Measurements from ENCODE around the gene TLR3.
"Not testable (repeated sequence)": the region's sequence is repeated elsewhere in the genome, so short reads cannot be mapped to it uniquely, and the experiment has no call there.

Gene TLR3

DNA sequence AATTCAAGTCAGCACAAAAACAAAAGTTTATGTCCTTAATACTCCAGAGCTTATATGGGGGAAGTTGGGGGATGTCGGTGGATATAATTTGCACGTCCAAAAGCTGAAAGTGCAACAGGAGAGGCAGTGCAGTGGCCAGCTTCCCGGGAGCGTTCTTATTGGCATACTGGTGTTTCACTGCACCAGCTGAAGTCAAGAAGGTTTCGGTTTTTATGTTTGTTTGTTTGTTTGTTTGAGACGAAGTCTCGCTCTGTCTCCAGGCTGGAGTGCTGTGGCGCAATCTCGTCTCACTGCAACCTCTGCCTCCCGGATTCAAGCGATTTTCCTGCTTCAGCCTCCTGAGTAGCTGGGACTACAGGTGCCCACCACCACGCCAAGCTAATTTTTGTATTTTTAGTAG, 28.6 kb upstream of the TLR3 start:
- 96% methylated on average over 9 of the region's 12 CpGs for WGBS (ENCODE audit: insufficient coverage)
- no peaks in the 10 kb centered on the region for H3K36me3 ChIP-seq (ENCODE audit: control insufficient read depth in 4 of 4, insufficient read depth in 4 of 4, low read length in 3 of 4)
- peaks cover 0 to 16% (median 12%) of the 10 kb centered on the region in 5 experiments for H3K27me3 ChIP-seq (replicated peaks in 2 of 5; ENCODE audit: control insufficient read depth in 4 of 5, insufficient read depth in 5 of 5, low read length in 4 of 5)
- no peak overlapping the region for H3K4me3 ChIP-seq (ENCODE audit: control insufficient read depth in 1 of 7, extremely low read depth in 1 of 7, insufficient read depth in 4 of 7, low read depth in 2 of 7, low read length in 6 of 7)
- ChIA-PET POLR2A (no interaction called here), CTCF (interaction anchor here (0.9 to 3.8 kb wide), 4 partner anchors 11 to 400 kb away, joined by 3 to 36 read pairs (median 6); no protein-coding TSS in a partner anchor)
- peaks cover 0 to 4% (median under 1%) of the 10 kb centered on the region in 5 experiments for H3K9me3 ChIP-seq (ENCODE audit: control extremely low read depth in 1 of 5, control insufficient read depth in 4 of 5, insufficient read depth in 2 of 5, low read depth in 1 of 5, low read length in 4 of 5)
- H3K4me1 ChIP-seq (ENCODE audit: control extremely low read depth in 1 of 4, control insufficient read depth in 4 of 4, insufficient read depth in 4 of 4, low read length in 3 of 4), result no peaks in the 10 kb centered on the region
- no peak for DNase-seq
- H3K27ac ChIP-seq (ENCODE audit: insufficient read depth in 1 of 2, low read depth in 1 of 2, low read length in 2 of 2, poor library complexity in 1 of 2, severe bottlenecking in 2 of 2), result no peak overlapping the region

GRCh38 chr4:186047501-186047900, 21.5 kb upstream of the TLR3 start:
- WGBS (ENCODE audit: insufficient coverage), result 89% methylated on average over 5 of the region's 5 CpGs

DNA sequence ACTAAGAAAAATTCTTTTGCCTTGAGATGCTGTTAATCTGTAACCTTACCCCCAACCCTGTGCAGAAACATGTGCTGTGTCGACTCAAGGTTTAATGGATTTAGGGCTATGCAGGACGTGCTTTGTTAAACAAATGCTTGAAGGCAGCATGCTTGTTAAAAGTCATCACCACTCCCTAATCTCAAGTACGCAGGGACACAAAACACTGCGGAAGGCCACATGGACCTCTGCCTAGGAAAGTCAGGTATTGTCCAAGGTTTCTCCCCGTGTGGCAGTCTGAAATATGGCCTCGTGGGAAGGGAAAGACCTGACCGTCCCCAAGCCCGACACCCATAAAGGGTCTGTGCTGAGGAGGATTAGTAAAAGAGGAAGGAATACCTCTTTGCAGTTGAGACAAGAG, 18.8 kb upstream of the TLR3 start:
- H3K4me1 ChIP-seq (ENCODE audit: control extremely low read depth in 1 of 4, control insufficient read depth in 4 of 4, insufficient read depth in 4 of 4, low read length in 3 of 4); H3K36me3 ChIP-seq (ENCODE audit: control insufficient read depth in 4 of 4, insufficient read depth in 4 of 4, low read length in 3 of 4); DNase-seq; H3K4me3 ChIP-seq (ENCODE audit: control insufficient read depth in 1 of 7, extremely low read depth in 1 of 7, insufficient read depth in 4 of 7, low read depth in 2 of 7, low read length in 6 of 7); POLR2A ChIA-PET; H3K27ac ChIP-seq (ENCODE audit: insufficient read depth in 1 of 2, low read depth in 1 of 2, low read length in 2 of 2, poor library complexity in 1 of 2, severe bottlenecking in 2 of 2); H3K27me3 ChIP-seq (replicated peaks in 2 of 5; ENCODE audit: control insufficient read depth in 4 of 5, insufficient read depth in 5 of 5, low read length in 4 of 5); CTCF ChIA-PET; H3K9me3 ChIP-seq (ENCODE audit: control extremely low read depth in 1 of 5, control insufficient read depth in 4 of 5, insufficient read depth in 2 of 5, low read depth in 1 of 5, low read length in 4 of 5): not testable (repeated sequence)
- WGBS (ENCODE audit: insufficient coverage), result 90% methylated on average over 5 of the region's 8 CpGs

More at GRCh38 chr4:186047501-186047900, 21.5 kb upstream of the TLR3 start:
- POLR2A ChIA-PET; H3K36me3 ChIP-seq (ENCODE audit: control insufficient read depth in 4 of 4, insufficient read depth in 4 of 4, low read length in 3 of 4); CTCF ChIA-PET; H3K27me3 ChIP-seq (replicated peaks in 2 of 5; ENCODE audit: control insufficient read depth in 4 of 5, insufficient read depth in 5 of 5, low read length in 4 of 5); H3K9me3 ChIP-seq (ENCODE audit: control extremely low read depth in 1 of 5, control insufficient read depth in 4 of 5, insufficient read depth in 2 of 5, low read depth in 1 of 5, low read length in 4 of 5); H3K4me3 ChIP-seq (ENCODE audit: control insufficient read depth in 1 of 7, extremely low read depth in 1 of 7, insufficient read depth in 4 of 7, low read depth in 2 of 7, low read length in 6 of 7); H3K4me1 ChIP-seq (ENCODE audit: control extremely low read depth in 1 of 4, control insufficient read depth in 4 of 4, insufficient read depth in 4 of 4, low read length in 3 of 4); H3K27ac ChIP-seq (ENCODE audit: insufficient read depth in 1 of 2, low read depth in 1 of 2, low read length in 2 of 2, poor library complexity in 1 of 2, severe bottlenecking in 2 of 2); DNase-seq: not testable (repeated sequence)

DNA sequence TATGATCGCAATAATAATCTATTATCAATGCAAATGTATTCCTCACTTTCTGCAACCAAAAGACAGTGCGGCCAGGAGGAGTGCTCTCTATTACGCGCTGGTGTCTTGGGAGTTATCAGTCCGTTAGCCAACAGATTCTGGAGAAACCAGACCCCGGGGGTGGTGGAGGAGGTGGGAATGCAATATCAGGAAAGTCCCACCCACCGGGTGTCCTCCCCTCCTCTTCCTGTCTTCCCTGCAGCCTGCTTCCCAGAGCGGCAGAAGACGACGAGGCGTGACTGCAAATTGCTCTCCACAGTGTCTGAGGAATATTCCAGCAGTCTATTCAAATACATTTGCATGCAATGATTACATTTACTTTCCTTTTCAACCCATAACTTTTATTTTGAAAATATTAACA, 17.9 kb upstream of the TLR3 start:
- ChIA-PET CTCF (no interaction called here), POLR2A (no interaction called here)
- DNase-seq, result no peak

GRCh38 chr4:186058253-186058979, 10.5 kb upstream of the TLR3 start:
- peaks cover 0 to 6% (median 3%) of the 10 kb centered on the region in 4 experiments for H3K4me1 ChIP-seq (ENCODE audit: control extremely low read depth in 1 of 4, control insufficient read depth in 4 of 4, insufficient read depth in 4 of 4, low read length in 3 of 4)
- no peaks in the 10 kb centered on the region for H3K36me3 ChIP-seq (ENCODE audit: control insufficient read depth in 4 of 4, insufficient read depth in 4 of 4, low read length in 3 of 4)
- DNase-seq, result peak in 2 of 3 donors; percentile 74 to 76
- peak overlapping the region in 1 of 7 experiments; percentile 4 for H3K4me3 ChIP-seq (ENCODE audit: control insufficient read depth in 1 of 7, extremely low read depth in 1 of 7, insufficient read depth in 4 of 7, low read depth in 2 of 7, low read length in 6 of 7)
- peaks cover 0 to 2% (median 0%) of the 10 kb centered on the region in 5 experiments for H3K27me3 ChIP-seq (replicated peaks in 2 of 5; ENCODE audit: control insufficient read depth in 4 of 5, insufficient read depth in 5 of 5, low read length in 4 of 5)
- no peak overlapping the region for H3K27ac ChIP-seq (ENCODE audit: insufficient read depth in 1 of 2, low read depth in 1 of 2, low read length in 2 of 2, poor library complexity in 1 of 2, severe bottlenecking in 2 of 2)
- ChIA-PET POLR2A (no interaction called here), CTCF (interaction anchor here (0.6 to 1.6 kb wide), 3 partner anchors 10 to 50 kb away, joined by 3 to 5 read pairs (median 3); partner anchors contain the start of gene TLR3)
- peaks cover 0 to 11% (median 2%) of the 10 kb centered on the region in 5 experiments for H3K9me3 ChIP-seq (ENCODE audit: control extremely low read depth in 1 of 5, control insufficient read depth in 4 of 5, insufficient read depth in 2 of 5, low read depth in 1 of 5, low read length in 4 of 5)
- WGBS (ENCODE audit: insufficient coverage), result 2% methylated on average over 4 of the region's 6 CpGs

More for the DNA sequence above, 17.9 kb upstream of the TLR3 start:
- Histone ChIP-seq H3K36me3 (ENCODE audit: control insufficient read depth in 4 of 4, insufficient read depth in 4 of 4, low read length in 3 of 4) (no peaks in the 10 kb centered on the region), H3K27ac (ENCODE audit: insufficient read depth in 1 of 2, low read depth in 1 of 2, low read length in 2 of 2, poor library complexity in 1 of 2, severe bottlenecking in 2 of 2) (no peak overlapping the region), H3K27me3 (replicated peaks in 2 of 5; ENCODE audit: control insufficient read depth in 4 of 5, insufficient read depth in 5 of 5, low read length in 4 of 5) (peaks cover 0 to 4% (median 3%) of the 10 kb centered on the region in 5 experiments), H3K9me3 (ENCODE audit: control extremely low read depth in 1 of 5, control insufficient read depth in 4 of 5, insufficient read depth in 2 of 5, low read depth in 1 of 5, low read length in 4 of 5) (peaks cover 0 to 3% (median 0%) of the 10 kb centered on the region in 5 experiments), H3K4me3 (ENCODE audit: control insufficient read depth in 1 of 7, extremely low read depth in 1 of 7, insufficient read depth in 4 of 7, low read depth in 2 of 7, low read length in 6 of 7) (no peak overlapping the region), H3K4me1 (ENCODE audit: control extremely low read depth in 1 of 4, control insufficient read depth in 4 of 4, insufficient read depth in 4 of 4, low read length in 3 of 4) (no peaks in the 10 kb centered on the region)
- WGBS (ENCODE audit: insufficient coverage), result 91% methylated on average over 8 of the region's 11 CpGs

DNA sequence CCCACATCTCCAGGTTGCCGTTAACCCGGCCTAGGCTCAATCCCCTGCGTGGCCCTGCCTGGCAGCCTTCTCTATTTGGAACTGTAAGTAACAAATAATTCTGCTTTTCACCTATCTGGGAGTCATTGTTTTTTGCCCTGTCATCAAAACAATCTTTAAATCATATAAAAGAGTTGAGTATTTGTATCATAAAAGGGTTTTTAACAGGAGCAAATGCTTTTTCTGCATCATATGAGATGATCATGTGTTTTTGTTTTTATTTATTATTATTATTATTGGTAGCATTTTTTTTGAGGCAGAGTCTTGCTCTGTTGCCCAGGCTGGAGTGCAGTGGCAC, 10.0 kb upstream of the TLR3 start:
- ChIA-PET CTCF (interaction anchor here (0.6 to 1.6 kb wide), 3 partner anchors 10 to 50 kb away, joined by 3 to 5 read pairs (median 3); partner anchors contain the start of gene TLR3), POLR2A (no interaction called here)
- WGBS (ENCODE audit: insufficient coverage), result 0% methylated on average over 3 of the region's 3 CpGs
- Histone ChIP-seq H3K9me3 (ENCODE audit: control extremely low read depth in 1 of 5, control insufficient read depth in 4 of 5, insufficient read depth in 2 of 5, low read depth in 1 of 5, low read length in 4 of 5) (peaks cover 0 to 11% (median 2%) of the 10 kb centered on the region in 5 experiments), H3K36me3 (ENCODE audit: control insufficient read depth in 4 of 4, insufficient read depth in 4 of 4, low read length in 3 of 4) (no peaks in the 10 kb centered on the region), H3K4me3 (ENCODE audit: control insufficient read depth in 1 of 7, extremely low read depth in 1 of 7, insufficient read depth in 4 of 7, low read depth in 2 of 7, low read length in 6 of 7) (peak overlapping the region in 1 of 7 experiments; percentile 4), H3K27ac (ENCODE audit: insufficient read depth in 1 of 2, low read depth in 1 of 2, low read length in 2 of 2, poor library complexity in 1 of 2, severe bottlenecking in 2 of 2) (no peak overlapping the region), H3K4me1 (ENCODE audit: control extremely low read depth in 1 of 4, control insufficient read depth in 4 of 4, insufficient read depth in 4 of 4, low read length in 3 of 4) (peaks cover 0 to 6% (median 3%) of the 10 kb centered on the region in 4 experiments), H3K27me3 (replicated peaks in 2 of 5; ENCODE audit: control insufficient read depth in 4 of 5, insufficient read depth in 5 of 5, low read length in 4 of 5) (peaks cover 0 to 2% (median 0%) of the 10 kb centered on the region in 5 experiments)
- DNase-seq, result no peak

DNA sequence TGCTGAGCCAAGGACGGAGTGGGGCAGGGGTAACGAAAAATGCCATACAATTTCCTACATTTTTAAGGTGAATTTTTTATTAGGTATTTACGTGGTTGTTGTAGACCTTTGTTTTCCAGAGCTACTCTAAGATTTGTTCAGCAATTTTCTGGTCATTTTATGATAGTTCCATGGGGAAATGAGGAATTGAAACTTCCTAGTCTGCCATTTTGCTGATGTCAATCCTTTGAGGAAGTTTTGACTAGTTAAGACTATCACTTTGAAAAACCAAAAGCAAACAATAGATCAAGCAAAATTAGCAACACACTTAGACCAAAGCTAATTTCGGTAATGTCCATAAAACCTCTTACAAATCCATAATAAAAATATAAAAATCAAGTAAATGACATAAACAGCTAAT, 7.0 kb upstream of the TLR3 start:
- Histone ChIP-seq H3K27me3 (replicated peaks in 2 of 5; ENCODE audit: control insufficient read depth in 4 of 5, insufficient read depth in 5 of 5, low read length in 4 of 5) (no peaks in the 10 kb centered on the region), H3K36me3 (ENCODE audit: control insufficient read depth in 4 of 4, insufficient read depth in 4 of 4, low read length in 3 of 4) (no peaks in the 10 kb centered on the region), H3K9me3 (ENCODE audit: control extremely low read depth in 1 of 5, control insufficient read depth in 4 of 5, insufficient read depth in 2 of 5, low read depth in 1 of 5, low read length in 4 of 5) (peaks cover 0 to 6% (median 0%) of the 10 kb centered on the region in 5 experiments), H3K4me1 (ENCODE audit: control extremely low read depth in 1 of 4, control insufficient read depth in 4 of 4, insufficient read depth in 4 of 4, low read length in 3 of 4) (peaks cover 0 to 6% (median 3%) of the 10 kb centered on the region in 4 experiments), H3K4me3 (ENCODE audit: control insufficient read depth in 1 of 7, extremely low read depth in 1 of 7, insufficient read depth in 4 of 7, low read depth in 2 of 7, low read length in 6 of 7) (no peak overlapping the region), H3K27ac (ENCODE audit: insufficient read depth in 1 of 2, low read depth in 1 of 2, low read length in 2 of 2, poor library complexity in 1 of 2, severe bottlenecking in 2 of 2) (no peak overlapping the region)
- no peak for DNase-seq
- POLR2A ChIA-PET, result no interaction called here
- WGBS (ENCODE audit: insufficient coverage), result 83% methylated on average over 1 of the region's 4 CpGs
- CTCF ChIA-PET, result interaction anchor here (1.1 to 1.5 kb wide), 2 partner anchors 22 to 24 kb away, joined by 3 to 4 read pairs; no protein-coding TSS in a partner anchor
